CD4-positive, alpha-beta T cell treated with Interleukin-17A for 4 hours (primary cell): ENCODE measurements around the gene ADAMTS18.

ENCODE experiments used
- DNase-seq: peaks from one replicate; pipeline ENCODE4 v3.0.0-alpha.2; 2020; ENCODE audit warnings: mixed read lengths

The ADAMTS18 gene

DNA sequence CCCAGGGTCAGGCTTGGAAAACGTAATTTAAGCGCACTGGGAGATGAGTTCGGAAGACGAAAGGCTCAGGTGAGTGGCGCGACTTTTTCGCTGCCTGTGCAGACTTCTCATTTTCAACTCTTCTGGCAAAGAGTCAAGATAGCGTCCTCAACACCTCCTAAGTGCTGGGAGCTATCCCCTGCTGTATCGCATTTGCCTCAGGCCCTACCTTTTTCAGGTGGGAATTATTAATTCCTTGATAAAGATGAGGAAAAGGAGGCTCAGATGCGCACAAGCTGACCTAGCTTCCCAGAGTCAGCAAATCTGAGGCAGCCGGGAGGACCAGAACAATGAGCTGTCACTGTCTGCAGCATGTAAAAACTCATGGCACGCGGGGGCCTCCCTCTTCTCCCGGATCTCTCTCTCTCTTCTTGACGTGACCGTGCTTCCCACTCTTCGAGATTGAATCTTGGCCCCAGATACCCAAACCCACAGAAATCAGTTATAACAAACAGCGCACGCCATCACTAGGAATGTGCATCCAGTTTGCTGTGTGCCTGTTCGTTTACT lies 512 bp upstream of the ADAMTS18 start:
- no peak for DNase-seq

DNA sequence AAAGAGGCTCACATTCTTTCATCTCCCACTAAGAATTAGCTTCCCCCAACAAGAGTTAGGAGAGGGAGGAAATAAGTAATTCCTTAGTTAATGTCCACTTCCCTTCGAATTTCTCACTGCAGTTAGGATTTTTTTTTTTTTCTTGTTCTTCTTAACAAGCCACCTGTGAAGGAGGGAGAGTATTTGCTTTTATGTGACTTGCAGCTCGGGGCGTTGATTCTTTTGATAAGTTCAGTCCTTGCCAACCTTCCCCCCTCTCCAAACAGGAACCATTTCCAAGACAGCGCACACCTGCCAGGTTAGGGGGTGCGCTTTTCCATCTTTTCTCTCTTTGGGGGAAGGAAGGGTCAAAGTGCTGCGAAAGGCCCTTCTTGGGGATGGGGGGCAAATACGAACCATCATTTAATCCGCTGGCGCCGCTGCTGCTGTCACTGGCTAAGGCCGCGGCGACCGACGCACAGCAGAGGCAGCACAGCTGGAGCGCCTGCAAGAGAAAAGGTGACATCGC lies 758 bp downstream of the ADAMTS18 start:
- no peak for DNase-seq

DNA sequence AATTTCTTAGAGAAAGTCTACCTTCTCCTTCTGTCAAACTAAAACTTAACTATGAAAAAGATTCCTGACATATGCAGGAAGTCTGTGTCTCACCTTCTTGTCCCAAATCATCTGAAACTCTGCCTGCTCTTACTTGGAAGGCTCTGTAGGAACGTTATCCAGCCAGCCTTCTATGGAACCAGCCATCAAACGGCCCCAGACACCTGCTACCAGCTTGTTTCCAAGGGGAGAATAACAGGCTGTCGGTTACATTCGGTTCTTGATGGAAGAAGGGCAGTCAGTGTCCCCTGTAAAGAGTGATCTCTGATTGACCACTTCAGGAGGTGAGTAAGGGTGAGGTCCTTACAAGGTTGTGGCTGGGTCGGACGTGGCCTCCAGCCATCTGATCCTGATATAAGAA lies 1.7 kb downstream of the ADAMTS18 start:
- no peak for DNase-seq

DNA sequence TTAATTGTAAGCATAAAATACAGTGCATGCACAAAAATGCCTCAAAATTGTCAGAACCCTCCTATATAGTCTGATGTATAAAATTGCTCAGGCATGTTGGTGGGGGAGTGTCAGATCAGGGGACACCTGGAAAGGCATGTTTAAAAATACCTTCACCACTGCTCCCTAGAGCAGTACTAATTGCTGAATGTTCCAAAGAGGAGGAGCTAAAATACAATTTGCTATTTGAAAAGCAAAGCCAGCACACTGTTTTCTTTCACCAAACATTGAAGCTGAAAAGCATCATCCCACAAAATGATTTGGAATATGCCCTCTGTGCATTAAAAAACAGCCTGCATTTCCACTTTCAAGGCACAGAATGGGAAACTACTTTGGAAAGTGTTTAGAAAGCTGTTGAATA lies 2.6 kb downstream of the ADAMTS18 start:
- DNase-seq, result no peak

DNA sequence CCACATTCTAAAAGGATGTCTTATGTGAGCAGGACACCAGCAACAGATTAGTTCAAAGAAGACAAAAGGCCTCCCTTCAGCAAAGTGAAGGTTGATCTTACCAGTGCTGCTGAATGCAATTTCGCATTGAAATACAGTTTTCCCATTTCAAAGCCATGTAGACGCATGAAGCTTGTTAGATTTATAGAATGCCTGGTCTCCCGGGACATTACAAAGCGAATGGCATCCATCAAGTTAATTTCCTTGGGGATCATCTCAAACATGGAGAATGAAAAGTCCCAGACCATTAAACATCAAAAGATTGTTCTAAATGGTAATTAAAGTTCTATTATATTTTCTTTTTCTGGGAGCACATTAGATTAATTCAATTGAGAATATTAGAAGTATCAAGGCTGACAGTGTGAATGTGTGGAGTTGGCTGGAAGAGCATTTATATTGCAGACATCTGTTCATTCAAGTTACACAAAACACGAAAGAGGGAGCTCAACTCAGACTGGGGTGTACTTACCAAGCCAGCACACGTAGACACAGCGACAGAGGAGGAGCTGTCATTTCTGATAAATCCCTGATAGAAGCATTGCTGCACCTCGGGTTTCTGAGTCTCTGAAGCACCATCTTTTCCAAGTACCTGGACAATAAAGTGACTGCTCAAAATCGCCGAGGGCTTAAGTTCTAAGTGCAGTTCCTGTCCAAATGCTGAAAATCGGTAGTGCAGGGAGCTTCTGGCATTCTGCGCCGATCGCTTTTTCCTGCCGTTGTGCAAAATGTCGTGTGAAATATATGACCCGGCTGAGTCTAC lies 3.8 kb downstream of the ADAMTS18 start:
- no peak for DNase-seq

DNA sequence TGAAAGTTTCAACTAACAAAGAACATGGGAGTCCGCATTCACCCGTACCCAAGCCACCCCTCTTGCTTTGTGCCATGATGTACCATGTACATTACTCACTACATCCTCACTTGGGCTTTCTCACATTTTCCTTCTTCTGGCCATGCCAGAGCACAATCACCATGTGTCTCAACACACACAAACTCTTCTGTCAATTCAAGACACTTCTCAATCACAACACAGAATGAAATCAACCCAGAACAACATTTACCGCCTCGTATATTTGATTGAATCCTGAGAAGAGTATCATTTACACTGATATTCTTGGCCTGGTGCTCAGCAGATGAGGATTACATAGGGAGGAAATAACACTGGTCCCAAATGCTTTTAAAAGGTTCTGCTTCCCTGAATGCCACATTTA lies 4.5 kb downstream of the ADAMTS18 start:
- DNase-seq, result no peak

DNA sequence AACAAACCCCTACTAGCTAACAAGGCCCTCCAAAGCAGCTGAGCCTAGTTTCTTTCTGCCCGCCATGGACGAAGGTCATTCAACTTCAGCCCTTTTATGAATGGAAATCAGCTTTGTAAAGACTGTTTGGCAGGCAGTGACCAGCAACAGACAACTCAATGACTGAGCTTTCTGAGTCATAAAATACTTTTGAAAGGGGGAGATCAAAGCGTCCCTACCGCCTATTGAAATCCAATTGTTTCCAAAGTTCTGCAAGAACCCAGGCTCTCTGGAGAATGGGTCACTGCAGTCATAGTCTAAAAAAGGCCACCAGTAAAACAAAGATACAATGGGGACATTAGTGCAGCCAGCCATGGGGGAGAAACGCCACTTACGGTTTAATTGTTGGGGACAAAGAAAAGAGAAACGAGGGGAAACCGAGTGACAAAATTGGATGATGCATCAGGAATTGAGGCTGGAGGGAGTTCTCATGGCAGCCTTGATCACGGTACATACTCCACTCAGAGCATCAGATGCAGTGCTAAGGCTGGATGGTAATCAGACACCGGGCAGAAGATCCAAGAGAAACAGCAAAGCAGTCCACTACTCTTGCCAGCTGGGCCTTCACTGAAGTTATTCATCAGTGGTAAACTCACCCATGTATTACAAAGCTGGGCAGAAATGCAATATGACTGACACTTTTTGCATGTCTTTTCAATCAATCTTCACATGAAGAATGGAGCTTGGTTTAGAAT lies 9.8 kb downstream of the ADAMTS18 start:
- no peak for DNase-seq

DNA sequence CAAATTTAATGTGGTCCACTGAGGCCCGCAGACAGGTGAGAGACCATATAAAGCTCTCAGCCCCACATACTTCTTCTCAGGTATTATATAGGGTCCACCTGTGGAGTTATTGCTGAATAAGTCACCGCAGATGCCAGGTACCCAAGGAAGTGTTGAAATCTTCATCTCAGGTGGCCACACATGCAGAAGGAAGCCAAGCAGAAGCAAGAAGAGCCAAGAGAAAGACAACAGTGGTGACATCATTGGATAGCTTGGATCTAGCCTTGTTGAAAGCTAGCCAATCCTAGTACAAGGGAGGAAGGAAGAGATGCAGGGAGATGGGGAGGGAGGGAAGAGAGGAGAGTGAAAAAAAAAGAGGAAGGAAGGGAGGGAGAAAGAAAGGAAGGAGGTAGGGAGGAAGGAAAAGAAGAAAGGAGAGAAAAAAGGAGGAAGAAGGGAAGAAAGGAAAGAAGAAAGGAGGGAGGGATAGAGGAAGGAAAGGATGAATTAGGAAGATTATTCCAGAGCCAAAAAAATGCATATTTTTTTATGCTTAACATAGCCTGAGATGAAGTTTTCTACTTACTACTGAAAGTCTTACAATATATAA lies 12.5 kb downstream of the ADAMTS18 start:
- DNase-seq, result no peak

DNA sequence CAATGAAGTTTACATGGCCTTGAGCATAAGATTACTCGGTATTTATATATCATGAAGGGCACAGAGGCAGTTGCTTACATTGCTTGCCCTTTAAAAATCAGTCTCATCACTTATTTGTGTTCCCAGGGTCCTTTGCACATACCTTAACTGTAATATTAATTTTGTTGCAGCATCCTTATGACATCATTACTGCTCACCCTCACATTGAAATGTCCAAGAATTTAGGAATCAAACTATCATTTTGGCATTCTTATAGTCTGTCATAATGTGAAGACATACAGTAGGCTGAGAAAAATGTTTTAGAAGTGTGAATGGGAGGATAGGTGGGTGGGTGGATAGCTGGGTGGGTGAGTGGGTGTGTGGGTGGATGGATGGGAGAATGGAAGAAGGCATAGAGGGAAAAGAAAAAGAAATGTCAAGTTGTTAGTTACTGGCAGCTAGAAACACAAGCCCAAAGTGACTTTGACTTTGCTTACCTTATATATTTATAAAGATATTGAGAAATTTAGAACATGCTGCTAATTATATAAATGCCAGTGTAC lies 17.8 kb downstream of the ADAMTS18 start:
- DNase-seq, result no peak

DNA sequence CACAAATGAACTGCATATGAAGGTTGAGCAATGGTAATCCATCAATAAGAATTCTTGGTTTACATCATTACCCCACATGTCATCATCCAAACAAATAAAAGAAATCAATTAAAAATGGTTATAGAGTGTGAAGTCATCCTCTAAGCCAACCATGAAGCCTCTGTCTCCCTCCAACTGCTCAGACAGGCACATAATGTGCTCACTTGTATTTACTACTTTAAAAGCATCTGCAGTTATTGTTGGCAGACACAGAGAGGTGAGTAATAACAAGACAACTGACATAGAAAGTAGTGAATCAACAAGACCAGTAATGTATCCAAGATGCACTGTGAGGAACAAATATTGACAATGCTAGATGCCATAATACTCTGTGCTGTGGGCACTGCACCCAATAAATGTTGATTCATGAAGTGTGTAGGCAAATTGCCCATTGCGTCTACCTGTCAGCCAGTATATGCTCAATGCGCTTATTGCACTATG lies 20.0 kb downstream of the ADAMTS18 start:
- no peak for DNase-seq

DNA sequence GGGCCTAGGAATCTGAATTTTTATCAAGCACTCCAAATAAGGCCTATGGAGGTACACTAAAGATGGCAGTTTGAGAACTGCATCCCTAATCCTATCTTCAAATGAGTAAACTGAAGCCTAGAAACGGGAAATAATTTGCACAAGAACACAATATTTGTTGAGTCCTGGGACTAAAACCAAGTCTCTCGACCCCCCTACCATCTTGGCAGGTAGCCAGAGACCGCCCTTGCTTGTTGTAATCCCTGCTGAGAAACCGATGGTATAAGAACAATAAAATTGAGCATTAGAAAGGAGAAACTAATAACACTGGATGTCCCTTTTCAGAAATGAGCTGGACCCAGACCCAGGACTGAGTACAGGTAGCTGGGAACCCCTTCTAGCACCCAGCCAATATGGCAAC lies 24.4 kb downstream of the ADAMTS18 start:
- no peak for DNase-seq

DNA sequence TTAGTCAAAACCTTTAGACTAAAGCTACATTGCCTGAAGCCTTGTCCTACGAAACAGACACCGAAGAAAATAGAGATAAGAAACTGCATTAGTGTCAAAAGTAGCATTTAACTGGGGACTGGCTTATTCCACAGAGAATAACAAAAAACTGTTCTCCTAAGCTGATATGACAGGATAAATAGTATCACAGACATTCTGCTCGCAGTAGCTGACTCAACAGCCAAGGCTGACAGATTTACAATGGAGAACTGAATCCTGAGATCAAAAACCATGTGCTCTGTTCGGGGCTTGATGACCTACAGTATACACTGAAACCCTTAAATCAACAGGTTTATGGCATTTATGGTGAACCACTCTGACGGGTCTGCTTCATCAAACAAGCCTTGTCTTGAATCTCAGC lies 25.5 kb downstream of the ADAMTS18 start:
- DNase-seq, result no peak

DNA sequence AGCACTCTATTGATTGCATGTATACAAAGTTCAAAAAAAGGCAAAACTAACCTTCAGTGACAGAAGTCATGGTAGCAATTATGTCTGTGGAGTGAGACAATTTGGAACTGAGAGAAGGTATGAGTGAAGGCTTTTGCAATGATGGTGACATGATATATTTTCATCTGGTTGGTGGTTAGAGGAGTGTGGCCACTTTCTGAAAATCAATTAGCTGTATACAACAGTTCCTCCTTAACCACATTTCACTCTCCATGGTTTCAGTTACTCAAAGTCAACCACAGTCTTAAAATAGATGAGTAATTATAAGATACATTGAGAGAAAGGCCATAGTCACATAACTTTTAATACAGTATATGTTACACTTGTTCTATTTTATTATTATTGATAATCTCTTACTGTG lies 26.2 kb downstream of the ADAMTS18 start:
- DNase-seq, result no peak

DNA sequence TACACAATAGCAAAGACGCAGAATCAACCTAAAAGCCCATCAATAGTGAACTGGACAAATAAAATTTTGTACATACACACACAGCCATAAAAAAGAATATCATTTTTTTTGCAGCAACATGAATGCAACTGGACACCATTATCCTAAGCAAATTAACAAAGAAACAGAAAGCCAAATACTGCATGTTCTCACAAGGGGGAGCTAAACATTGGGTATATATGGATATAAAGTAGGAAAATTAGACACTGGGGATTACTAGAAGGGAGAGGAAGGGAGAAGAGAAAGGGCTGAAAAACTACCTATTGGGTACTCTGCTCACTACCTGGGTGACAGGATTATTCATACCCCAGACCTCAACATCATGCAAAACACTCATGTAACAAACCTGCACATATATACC lies 28.2 kb downstream of the ADAMTS18 start:
- no peak for DNase-seq

DNA sequence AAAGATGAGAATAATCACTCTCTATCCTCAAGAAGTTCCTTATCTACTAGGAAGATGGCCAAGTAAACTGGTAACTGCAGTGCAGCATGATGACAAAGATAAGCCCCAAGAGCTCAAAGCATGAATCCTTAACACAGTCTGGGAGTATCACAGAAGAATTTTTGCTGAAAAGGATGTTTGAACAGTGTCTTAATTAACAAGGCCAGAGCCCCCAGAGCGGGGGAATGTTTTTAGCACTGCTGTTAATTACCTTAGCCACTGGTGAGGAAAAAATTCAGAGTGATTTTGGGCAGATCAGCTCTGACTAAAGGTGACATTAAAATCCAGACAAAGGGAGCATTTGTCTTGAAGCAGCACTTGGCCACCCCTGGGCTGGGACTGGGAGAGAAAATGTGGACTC lies 30.1 kb downstream of the ADAMTS18 start:
- no peak for DNase-seq

DNA sequence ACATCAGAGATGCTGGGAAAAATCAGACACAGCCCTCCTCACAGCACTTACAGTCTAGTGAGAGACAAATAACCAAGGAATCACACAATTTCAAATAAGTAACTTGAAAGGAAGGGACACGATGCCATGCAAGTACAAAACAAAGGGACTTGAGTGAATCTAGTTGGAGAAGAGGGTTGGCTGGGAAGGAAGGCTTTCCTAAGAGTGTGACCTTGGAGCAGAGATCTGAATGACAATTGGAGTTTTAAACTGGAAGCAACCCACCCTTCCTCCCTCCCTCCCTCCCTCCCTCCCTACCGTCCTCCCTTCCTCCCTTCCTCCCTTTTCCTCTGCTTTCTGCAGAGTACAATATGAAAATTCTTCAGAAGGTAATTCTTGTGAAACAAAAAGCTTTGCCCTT lies 31.1 kb downstream of the ADAMTS18 start:
- no peak for DNase-seq

DNA sequence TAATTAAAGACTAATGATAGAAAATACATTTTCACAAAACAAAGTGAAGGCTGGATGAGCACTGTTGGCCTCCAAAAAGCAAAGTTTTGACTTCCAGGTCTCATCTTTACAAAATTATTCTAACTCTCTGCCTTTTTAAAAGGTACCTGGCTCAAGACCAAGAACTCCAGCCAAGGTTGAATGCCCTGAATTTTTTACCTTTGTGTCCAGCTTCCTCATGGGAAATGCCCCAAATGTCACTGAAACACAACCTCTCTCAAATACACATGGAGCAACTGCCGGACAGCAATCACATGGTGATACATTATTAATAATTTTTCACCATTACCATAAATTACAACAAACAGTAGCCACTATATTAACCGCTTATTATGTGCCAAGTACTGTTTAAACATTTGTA lies 32.2 kb downstream of the ADAMTS18 start:
- DNase-seq, result no peak

DNA sequence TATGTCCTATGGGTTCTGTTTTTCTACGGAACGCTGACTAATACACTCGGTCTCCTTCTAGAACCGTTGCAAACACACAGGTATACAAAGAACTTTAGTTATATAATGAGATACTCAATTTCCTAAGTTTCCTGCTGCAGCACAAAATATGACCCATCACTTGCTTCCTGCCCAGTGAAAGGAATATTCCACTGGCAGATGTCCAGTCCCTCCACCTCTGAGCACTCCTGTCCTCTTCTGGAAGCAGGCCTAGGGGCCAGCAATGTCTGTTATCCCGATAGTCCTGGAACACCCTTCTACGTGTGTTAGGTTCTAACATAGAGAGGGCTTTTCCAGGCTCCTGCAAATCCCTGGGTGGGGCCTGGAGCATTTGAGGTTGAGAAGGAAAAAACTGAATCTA lies 32.7 kb downstream of the ADAMTS18 start:
- DNase-seq, result no peak

DNA sequence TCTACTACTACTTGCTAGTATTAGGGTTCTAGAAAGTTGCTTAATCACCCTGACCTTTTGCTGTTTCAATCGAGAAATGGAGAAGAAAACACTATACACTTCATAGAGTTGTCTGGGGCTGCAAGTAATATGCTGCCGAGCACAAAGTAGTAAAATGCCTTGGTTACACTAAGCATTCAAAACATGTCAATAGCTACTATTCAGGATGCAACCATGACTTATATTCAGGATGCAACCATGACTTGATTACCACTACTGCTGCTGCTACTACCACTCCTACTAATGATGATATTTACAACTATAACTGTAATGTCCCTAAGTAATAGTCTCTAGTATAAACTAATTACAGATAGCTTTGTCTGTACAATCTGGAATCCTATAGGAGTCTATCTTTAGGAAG lies 35.3 kb downstream of the ADAMTS18 start:
- no peak for DNase-seq

DNA sequence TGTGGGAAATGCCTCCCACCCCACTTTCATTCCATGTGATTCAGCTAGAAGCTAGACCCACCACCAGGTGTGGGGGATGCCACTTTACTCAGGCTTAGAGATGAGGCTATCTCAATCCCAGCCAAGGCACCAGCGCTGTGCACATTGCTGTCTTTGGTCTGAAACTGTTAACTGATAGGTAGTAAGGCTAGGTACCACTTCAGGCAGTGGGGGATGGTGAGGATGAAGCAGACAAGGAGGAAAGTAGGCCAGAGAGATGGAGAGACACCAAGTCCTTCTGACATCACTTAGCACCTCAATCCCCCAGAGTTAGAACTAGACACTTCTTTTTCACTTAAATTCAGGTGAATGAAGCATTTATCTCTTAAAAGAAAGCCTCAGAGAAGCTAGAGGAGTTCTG lies 35.8 kb downstream of the ADAMTS18 start:
- DNase-seq, result no peak

DNA sequence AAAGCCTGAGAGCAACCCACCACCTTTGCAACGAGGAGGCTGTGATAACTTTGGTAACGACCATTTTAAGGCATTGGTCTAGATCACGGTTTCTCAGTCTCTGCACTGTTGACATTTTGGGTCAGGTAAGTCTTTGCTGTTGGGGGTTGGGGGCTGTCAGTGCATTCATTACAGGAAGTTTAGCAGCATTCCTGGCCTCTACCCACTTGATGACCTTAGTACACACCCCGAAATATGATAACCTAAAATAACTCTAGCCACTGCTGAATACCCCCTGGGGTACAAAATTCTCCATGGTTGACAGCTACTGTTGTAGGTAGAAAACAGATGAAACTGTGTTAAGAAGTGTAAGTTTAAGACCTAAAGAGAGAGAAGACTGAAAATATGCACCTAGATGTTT lies 36.3 kb downstream of the ADAMTS18 start:
- no peak for DNase-seq

DNA sequence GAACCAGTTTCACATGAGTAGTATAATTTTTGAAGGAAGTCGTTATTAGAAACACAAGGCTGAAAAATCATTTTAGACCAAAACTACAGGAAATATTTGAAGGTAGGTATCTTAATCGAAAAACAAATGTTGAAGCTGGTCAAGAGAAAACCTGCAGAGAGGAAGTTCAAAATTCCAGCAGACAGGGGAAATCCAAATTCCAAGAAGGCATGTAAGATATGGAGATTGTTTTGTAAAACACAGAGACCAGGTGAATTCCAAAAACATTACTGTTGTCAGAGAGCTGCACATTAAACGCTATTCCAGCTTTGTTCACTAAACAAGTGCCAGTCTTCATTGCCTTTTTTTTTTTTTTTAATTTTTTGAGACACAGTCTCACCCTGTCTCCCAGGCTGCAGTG lies 38.4 kb downstream of the ADAMTS18 start:
- DNase-seq, result no peak

DNA sequence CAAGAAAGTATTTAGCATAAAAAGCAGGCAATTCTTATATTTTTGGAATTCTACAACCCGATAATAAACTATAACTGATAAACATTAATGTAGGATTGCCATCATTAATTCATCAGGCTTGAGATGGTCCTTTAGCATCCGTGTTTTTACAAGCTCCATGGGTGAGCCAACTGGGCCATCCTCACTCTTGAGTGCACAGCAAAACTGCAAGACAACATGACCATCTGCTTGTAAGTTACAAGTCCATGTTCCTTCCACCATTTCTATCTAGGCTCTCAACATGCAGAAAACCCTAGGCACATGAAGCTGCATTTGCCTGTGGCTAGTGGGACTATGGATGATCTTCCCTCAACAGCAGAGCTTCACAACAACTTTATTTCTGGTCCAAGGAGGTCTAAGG lies 40.1 kb downstream of the ADAMTS18 start:
- DNase-seq, result no peak
